Duodenal mucosa (tissue), 2 donors: ENCODE measurements around the gene HEXA.

ENCODE experiments used
- H3K27ac ChIP-seq: one replicate; pipeline ENCODE4 v1.7.0; 2013; ENCODE audit warnings: low read depth, low read length
- H3K27me3 ChIP-seq, 2 donors: one replicate each; pipeline ENCODE4 v1.7.0; 2013; ENCODE audit warnings: low read length in 2 of 2, control low read depth in 1 of 2; ENCODE audit not compliant: insufficient read depth in 2 of 2, control insufficient read depth in 1 of 2
- H3K36me3 ChIP-seq, 2 donors: one replicate each; pipeline ENCODE4 v1.7.0; 2013; ENCODE audit warnings: low read length in 2 of 2, control low read depth in 1 of 2; ENCODE audit not compliant: insufficient read depth in 2 of 2, control insufficient read depth in 1 of 2
- H3K4me1 ChIP-seq, 2 donors: one replicate each; pipeline ENCODE4 v1.7.0; 2013; ENCODE audit warnings: low read length in 2 of 2, control low read depth in 1 of 2; ENCODE audit not compliant: insufficient read depth in 2 of 2, control insufficient read depth in 1 of 2
- H3K4me3 ChIP-seq, 2 donors: one replicate each; pipeline ENCODE4 v1.7.0; 2013; ENCODE audit warnings: low read length in 2 of 2, low read depth in 1 of 2
- H3K9ac ChIP-seq, 2 donors: one replicate each; pipeline ENCODE4 v1.7.0; 2013; ENCODE audit warnings: low read length in 2 of 2, low read depth in 1 of 2
- H3K9me3 ChIP-seq, 2 donors: one replicate each; pipeline ENCODE4 v1.7.0; 2013; ENCODE audit warnings: low read length in 2 of 2, control low read depth in 1 of 2; ENCODE audit not compliant: control insufficient read depth in 1 of 2

HEXA gene

GRCh38 chr15:72338617-72339321 lies 37.0 kb downstream of the HEXA start:
- H3K9ac ChIP-seq = no peak overlapping the region
- H3K36me3 ChIP-seq = peaks cover 3 to 6% of the 10 kb centered on the region in 2 donors
- no peak overlapping the region for H3K4me3 ChIP-seq
- no peaks in the 10 kb centered on the region for H3K4me1 ChIP-seq
- no peaks in the 10 kb centered on the region for H3K27me3 ChIP-seq
- H3K27ac ChIP-seq = no peak overlapping the region
- H3K9me3 ChIP-seq = no peaks in the 10 kb centered on the region

GRCh38 chr15:72338148-72338547 lies 37.7 kb downstream of the HEXA start:
- Histone ChIP-seq H3K36me3 (peaks cover 3 to 6% of the 10 kb centered on the region in 2 donors), H3K9me3 (no peaks in the 10 kb centered on the region), H3K4me3 (no peak overlapping the region), H3K9ac (no peak overlapping the region), H3K27ac (no peak overlapping the region), H3K27me3 (no peaks in the 10 kb centered on the region), H3K4me1 (no peaks in the 10 kb centered on the region)

GRCh38 chr15:72334842-72335241 lies 41.0 kb downstream of the HEXA start:
- Histone ChIP-seq H3K4me1 (no peaks in the 10 kb centered on the region), H3K36me3 (peaks cover 0 to 6% of the 10 kb centered on the region in 2 donors), H3K27ac (no peak overlapping the region)

GRCh38 chr15:72331021-72331420 lies 44.8 kb downstream of the HEXA start:
- H3K9ac ChIP-seq = no peak overlapping the region
- no peaks in the 10 kb centered on the region for H3K4me1 ChIP-seq
- H3K4me3 ChIP-seq = no peak overlapping the region
- no peaks in the 10 kb centered on the region for H3K36me3 ChIP-seq
- H3K27me3 ChIP-seq = no peaks in the 10 kb centered on the region
- H3K27ac ChIP-seq = no peak overlapping the region
- H3K9me3 ChIP-seq = no peaks in the 10 kb centered on the region

More at GRCh38 chr15:72334842-72335241, 41.0 kb downstream of the HEXA start:
- no peaks in the 10 kb centered on the region for H3K27me3 ChIP-seq
- H3K9ac ChIP-seq = no peak overlapping the region
- no peaks in the 10 kb centered on the region for H3K9me3 ChIP-seq
- H3K4me3 ChIP-seq = no peak overlapping the region

- no peak overlapping the region for H3K27ac ChIP-seq
- H3K27me3 ChIP-seq = no peaks in the 10 kb centered on the region
- peaks cover 7 to 9% of the 10 kb centered on the region in 2 donors for H3K4me1 ChIP-seq
- no peaks in the 10 kb centered on the region for H3K9me3 ChIP-seq
- H3K4me3 ChIP-seq = no peak overlapping the region
- H3K36me3 ChIP-seq = no peaks in the 10 kb centered on the region
- no peak overlapping the region for H3K9ac ChIP-seq
These were observed 52.1 kb downstream of the HEXA start for GRCh38 chr15:72323752-72324151.

- peaks cover 7 to 9% of the 10 kb centered on the region in 2 donors for H3K4me1 ChIP-seq
- no peaks in the 10 kb centered on the region for H3K9me3 ChIP-seq
- H3K9ac ChIP-seq = peak within 1 kb of the TSS in 1 of 2 donors; percentile 51
- H3K27me3 ChIP-seq = no peaks in the 10 kb centered on the region
- no peak within 1 kb of the TSS for H3K27ac ChIP-seq
- H3K36me3 ChIP-seq = no peaks in the 10 kb centered on the region
- H3K4me3 ChIP-seq = peak within 1 kb of the TSS; percentile 70 to 79
These were observed 55.7 kb downstream of the HEXA start, which contains the start of gene CELF6 for GRCh38 chr15:72319985-72320671. CELF6 (minus strand) TSS chr15:72320157; CDS start chr15:72319874, 283 bp downstream.

GRCh38 chr15:72319360-72319984 lies 56.3 kb downstream of the HEXA start:
- Histone ChIP-seq H3K9me3 (no peaks in the 10 kb centered on the region), H3K4me1 (peaks cover 7 to 9% of the 10 kb centered on the region in 2 donors), H3K9ac (no peak overlapping the region), H3K27me3 (no peaks in the 10 kb centered on the region), H3K4me3 (no peak overlapping the region), H3K36me3 (no peaks in the 10 kb centered on the region), H3K27ac (no peak overlapping the region)

GRCh38 chr15:72318408-72318942 lies 57.3 kb downstream of the HEXA start:
- H3K27me3 ChIP-seq = no peaks in the 10 kb centered on the region
- H3K4me3 ChIP-seq = no peak overlapping the region
- H3K36me3 ChIP-seq = no peaks in the 10 kb centered on the region
- H3K4me1 ChIP-seq = peaks cover 7 to 9% of the 10 kb centered on the region in 2 donors
- H3K27ac ChIP-seq = no peak overlapping the region
- no peak overlapping the region for H3K9ac ChIP-seq
- no peaks in the 10 kb centered on the region for H3K9me3 ChIP-seq

GRCh38 chr15:72315706-72316370 lies 60.0 kb downstream of the HEXA start:
- Histone ChIP-seq H3K9me3 (no peaks in the 10 kb centered on the region), H3K4me3 (no peak overlapping the region), H3K36me3 (no peaks in the 10 kb centered on the region), H3K9ac (no peak overlapping the region), H3K27me3 (no peaks in the 10 kb centered on the region), H3K4me1 (peaks cover 6 to 8% of the 10 kb centered on the region in 2 donors), H3K27ac (no peak overlapping the region)
